NCI-H345 treated with DMSO at 0.1 percent for 48 hours (cell line): Measurements from ENCODE around the gene CADM2.
"Not testable (repeated sequence)": the region's sequence is repeated elsewhere in the genome, so short reads cannot be mapped to it uniquely, and the experiment has no call there.

Experiments
- DNase-seq: peaks from one replicate; lab custom pipeline; 2025; ENCODE audit not compliant: unreplicated experiment; lab: John Stamatoyannopoulos, UW

The CADM2 gene

GRCh38 chr3:85074003-85074402 is 115.2 kb downstream of the CADM2 start:
- no peak for DNase-seq

DNA sequence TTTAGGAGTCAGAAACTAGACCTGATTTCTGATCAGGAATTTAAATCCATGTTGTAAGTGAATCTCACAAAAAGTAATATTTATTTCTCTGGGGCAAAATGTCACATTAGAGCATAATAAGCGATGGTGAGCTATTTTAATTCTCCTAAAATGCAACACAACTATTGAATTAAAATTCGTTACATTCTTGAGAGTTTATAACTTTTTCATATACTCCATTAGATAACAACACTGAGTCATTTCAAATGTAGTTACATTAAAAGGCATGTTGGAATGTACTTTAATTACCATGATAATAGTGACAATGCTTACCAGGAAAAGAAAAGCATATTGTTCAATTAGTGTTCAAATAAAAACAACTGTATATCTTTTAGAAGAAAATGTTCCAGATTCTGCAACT is 116.9 kb downstream of the CADM2 start:
- no peak for DNase-seq

- no peak for DNase-seq
Observed at GRCh38 chr3:85077018-85077417, 118.2 kb downstream of the CADM2 start.

- no peak for DNase-seq
Observed at GRCh38 chr3:85081191-85081906, 122.6 kb downstream of the CADM2 start.

DNA sequence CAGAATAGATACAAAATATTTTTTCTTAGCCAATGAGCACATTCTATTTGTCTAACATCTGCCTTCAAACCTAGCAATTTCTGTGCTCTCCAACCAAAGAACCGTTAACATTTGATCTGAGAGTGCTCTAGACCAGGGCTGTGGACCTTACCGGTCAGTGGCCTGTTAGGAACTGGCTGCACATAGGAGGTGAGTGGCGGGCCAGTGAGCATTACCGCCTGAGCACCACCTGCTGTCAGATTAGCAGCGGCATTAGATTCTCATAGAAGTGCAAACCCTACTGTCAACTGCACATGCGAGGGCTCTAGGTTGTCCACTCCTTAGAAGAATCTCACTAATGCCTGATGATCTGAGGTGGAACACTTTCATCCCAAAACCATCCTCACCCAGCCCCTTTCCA is 131.7 kb downstream of the CADM2 start:
- no peak for DNase-seq

DNA sequence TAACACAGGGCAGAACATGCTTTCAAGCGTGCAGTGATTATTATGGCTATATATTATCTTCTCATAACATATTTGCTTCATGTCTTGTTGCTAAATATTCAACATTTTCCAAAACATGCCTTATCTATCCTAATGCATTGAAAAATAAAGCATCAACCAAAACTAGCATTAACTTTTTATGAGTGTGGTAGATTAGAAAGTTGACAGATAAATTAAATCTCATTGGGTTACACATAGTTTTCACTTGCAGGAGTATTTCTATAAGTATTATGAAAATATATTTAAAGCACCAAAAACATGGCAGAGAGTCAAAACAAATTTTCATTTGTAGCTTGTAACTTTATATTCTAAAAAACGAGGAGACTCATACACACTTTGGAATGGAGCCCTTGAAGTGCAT is 141.5 kb downstream of the CADM2 start:
- DNase-seq, result no peak

GRCh38 chr3:85102781-85103180 is 144.0 kb downstream of the CADM2 start:
- DNase-seq, result no peak

- no peak for DNase-seq
Observed at GRCh38 chr3:85110393-85110792, 151.6 kb downstream of the CADM2 start.

DNA sequence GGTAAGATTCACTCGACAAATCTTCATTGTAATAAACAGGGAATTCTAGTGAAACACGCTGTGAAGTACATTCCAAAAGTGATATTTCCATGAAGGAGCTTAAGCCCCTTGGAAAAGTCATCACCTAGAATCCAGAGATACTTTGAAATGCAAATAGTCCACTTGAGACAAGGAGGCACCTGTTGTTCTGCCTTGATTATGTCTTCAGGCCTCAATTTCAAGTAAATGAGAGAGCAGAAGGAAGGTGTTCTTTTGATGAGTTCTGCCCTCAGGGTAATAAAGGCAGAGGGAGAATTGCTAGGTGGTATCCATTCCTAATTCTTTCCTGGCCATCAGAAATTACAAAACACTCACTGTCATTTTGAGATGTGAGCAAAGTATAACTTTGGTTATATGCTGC is 162.1 kb downstream of the CADM2 start:
- DNase-seq, result no peak

GRCh38 chr3:85132864-85133263 is 174.1 kb downstream of the CADM2 start:
- not testable (repeated sequence) for DNase-seq

GRCh38 chr3:85133691-85134420 is 175.1 kb downstream of the CADM2 start:
- DNase-seq, result not testable (repeated sequence)

DNA sequence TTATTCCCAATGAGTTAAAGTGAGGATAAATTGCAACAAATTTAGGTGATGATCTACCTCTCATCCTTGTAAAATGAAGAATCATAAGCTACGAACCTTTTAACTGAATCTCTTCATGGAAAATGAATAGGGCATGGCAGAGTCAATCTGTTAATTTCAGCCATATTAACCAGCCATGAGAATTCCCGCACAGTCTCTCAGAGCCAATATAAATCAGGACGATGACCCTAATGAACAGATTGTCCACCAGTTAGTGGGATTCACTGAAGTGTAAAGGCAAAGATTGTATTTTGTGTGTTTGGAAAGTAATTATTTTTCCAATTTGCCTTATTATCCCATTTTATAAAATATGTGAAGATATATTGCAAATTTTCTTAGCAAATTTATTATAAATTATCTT is 183.8 kb downstream of the CADM2 start:
- DNase-seq, result no peak

DNA sequence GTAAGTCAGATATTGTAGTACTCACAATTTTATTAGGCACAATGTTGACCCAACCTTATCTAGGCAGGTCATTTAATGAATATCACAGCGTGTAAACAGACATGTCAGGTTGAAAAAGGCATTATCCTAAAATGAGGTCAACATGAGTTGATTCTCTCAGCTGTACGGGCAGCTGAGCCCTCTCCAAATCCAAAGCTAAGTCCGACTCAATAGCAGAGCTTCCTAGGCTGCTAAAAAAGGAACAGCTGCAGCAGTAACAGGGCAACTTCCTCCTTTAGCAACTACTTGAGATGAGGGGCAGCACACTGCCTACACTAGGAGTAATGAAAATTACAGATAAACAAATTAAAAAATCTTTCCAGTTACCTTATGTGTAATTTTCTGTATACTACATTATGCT is 189.2 kb downstream of the CADM2 start:
- DNase-seq, result no peak

DNA sequence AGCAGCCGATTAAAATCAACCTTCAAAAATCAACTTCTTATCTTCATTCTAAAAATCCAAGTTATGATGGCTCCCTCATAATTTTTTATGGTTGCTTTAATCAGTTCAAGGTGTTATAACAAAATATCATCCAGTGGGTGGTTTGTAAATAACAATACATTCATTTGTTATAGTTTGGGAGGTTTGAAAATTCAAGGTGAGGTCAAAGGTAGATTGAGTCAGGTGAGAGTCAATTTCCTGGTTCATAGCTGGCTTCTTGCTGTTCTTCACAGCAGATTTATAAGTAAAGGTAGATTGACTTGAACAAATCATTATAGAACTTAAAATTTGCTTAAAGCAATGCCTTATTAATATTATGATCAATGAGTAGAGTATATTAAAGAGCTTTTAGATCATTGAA is 192.8 kb downstream of the CADM2 start:
- DNase-seq, result no peak

GRCh38 chr3:85153279-85153678 is 194.5 kb downstream of the CADM2 start:
- not testable (repeated sequence) for DNase-seq

DNA sequence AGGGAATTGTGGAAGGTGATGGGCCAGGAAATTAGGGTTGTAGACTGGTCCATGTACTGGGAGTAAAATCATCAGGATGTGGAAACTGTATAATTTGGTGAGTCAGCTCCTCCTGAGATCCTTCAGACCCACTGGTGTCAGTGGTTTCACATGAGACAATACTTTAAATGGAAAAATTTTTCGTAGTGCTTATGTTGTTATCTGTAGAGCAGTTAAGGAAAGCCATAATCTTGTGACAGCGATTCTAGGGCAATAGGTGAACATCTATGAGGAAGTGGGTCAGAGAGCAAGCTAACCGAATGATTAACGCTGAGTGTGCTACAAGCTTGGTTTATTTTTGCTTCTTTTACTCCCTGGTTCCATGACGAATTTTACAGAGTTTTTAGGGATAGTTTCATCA is 200.6 kb downstream of the CADM2 start:
- DNase-seq, result no peak

DNA sequence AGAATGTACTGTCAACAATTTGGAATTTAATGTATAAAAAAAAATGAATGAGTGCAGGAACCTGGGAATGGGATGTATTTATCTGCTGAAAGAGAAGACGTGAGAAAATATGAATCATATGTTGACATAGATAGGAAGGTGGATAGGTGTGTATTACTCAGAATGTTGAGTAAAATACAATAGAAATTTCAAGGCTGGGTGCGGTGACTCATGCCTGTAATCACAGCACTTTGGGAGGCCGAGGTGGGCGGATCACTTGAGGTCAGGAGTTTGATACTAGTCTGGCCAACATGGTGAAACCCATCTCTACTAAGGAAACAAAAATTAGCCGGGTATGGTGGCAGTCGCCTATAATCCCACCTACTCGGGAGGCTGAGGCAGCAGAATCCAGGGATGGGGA is 202.8 kb downstream of the CADM2 start:
- no peak for DNase-seq

GRCh38 chr3:85162905-85163304 is 204.1 kb downstream of the CADM2 start:
- DNase-seq, result no peak

DNA sequence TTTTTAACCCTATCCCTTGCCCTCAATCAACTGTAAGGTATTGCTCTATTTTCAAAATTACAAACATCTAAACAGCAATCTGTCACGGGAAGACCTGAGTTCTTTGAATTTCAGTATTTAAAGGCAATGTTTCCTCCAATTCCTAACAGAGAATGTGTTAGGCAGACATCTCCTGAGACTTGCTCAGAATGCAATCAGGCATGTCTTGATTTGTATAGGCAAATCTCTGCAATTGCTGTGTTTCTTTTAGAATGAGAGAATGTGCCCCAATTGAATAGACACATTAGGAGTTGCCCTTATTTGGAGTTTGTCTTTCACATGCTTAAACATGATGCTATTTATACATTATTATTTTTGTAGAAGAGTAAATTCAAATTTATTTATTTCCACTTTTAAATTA is 205.6 kb downstream of the CADM2 start:
- DNase-seq, result no peak

- DNase-seq, result no peak
Observed at GRCh38 chr3:85167576-85167975, 208.8 kb downstream of the CADM2 start.

DNA sequence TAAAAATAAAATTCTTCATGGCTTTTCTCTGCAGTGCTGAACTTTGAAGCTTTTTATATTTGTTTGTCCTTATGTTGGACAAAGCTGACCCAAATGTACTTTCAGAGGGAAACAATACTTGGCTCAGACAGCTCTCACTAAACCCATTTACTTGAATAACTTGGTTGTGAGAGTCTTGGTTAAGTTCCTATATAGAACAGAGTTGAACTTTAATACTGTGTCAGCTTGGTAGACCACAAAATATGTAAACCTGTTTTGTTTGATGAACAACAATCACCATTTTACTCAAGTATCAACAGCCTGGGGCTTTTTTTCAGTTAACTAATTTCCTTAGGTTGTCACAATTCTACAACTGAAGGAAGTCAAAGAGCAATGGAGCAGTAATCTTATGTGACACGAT is 211.9 kb downstream of the CADM2 start:
- no peak for DNase-seq

DNA sequence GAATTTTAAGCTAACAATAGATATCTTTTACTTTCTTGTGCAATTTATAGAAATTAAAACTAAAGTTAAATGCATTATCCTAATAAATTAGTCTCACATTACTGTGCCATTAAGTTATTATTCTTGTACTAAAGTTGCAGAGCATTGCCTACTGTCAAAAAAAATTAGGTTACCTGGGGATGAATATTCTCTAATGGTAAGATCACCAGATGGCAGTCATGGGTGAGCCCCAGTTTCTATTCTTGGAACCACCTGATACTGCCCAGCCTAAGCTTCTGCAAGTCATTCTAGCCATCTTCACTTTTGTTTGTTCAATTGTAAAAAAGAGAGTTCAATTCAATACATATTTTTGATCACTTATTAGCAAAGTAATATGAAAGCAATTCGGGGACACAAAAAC is 213.2 kb downstream of the CADM2 start:
- no peak for DNase-seq

- DNase-seq, result no peak
Observed at GRCh38 chr3:85176799-85177198, 218.0 kb downstream of the CADM2 start.
